Measurements from ENCODE around the gene PRKACG.

PRKACG gene

GRCh38 chr9:68963416-68963815 lies 50.5 kb downstream of the PRKACG start:
- Histone ChIP-seq H3K4me3 (ENCODE audit: insufficient read depth, low read length, poor library complexity, severe bottlenecking) (no peak overlapping the region), H3K9me3 (ENCODE audit: insufficient read depth, low read length) (no peaks in the 10 kb centered on the region), H3K9me2 (replicated peaks; ENCODE audit: insufficient read depth, low read length) (no peaks in the 10 kb centered on the region)

More at GRCh38 chr9:68963416-68963815, 50.5 kb downstream of the PRKACG start:
- Histone ChIP-seq H3K4me2 (ENCODE audit: low read depth, low read length, poor library complexity, severe bottlenecking) (no peak overlapping the region), H3K9ac (ENCODE audit: low read length) (no peak overlapping the region), H3K27me3 (ENCODE audit: low read length) (no peaks in the 10 kb centered on the region), H2AFZ (ENCODE audit: low read depth, low read length, severe bottlenecking) (no peak overlapping the region), H3K79me2 (ENCODE audit: insufficient read depth, low read length) (no peaks in the 10 kb centered on the region), H4K20me1 (ENCODE audit: low read depth, low read length) (no peaks in the 10 kb centered on the region), H3K27ac (ENCODE audit: low read depth, low read length) (no peak overlapping the region), H3K36me3 (ENCODE audit: low read length) (no peaks in the 10 kb centered on the region), H3F3A (ENCODE audit: insufficient read depth) (no peaks in the 10 kb centered on the region)
- TF ChIP-seq, protein P1, sequence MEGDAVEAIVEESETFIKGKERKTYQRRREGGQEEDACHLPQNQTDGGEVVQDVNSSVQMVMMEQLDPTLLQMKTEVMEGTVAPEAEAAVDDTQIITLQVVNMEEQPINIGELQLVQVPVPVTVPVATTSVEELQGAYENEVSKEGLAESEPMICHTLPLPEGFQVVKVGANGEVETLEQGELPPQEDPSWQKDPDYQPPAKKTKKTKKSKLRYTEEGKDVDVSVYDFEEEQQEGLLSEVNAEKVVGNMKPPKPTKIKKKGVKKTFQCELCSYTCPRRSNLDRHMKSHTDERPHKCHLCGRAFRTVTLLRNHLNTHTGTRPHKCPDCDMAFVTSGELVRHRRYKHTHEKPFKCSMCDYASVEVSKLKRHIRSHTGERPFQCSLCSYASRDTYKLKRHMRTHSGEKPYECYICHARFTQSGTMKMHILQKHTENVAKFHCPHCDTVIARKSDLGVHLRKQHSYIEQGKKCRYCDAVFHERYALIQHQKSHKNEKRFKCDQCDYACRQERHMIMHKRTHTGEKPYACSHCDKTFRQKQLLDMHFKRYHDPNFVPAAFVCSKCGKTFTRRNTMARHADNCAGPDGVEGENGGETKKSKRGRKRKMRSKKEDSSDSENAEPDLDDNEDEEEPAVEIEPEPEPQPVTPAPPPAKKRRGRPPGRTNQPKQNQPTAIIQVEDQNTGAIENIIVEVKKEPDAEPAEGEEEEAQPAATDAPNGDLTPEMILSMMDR (IDR thresholded peaks at IDR 0.05; ENCODE audit: insufficient read depth, low read length, poor library complexity, severe bottlenecking), result no peak
- TF ChIP-seq EZH2phosphoT487 (conservative IDR thresholded peaks at IDR 0.05; ENCODE audit: low read length), result no peak
